Measurements from ENCODE around the gene PDCD2.

- no peak for TF ChIP-seq CTCF (optimal IDR thresholded peaks at IDR 0.05 in 1 of 3, IDR thresholded peaks at IDR 0.05 in 1 of 3, conservative IDR thresholded peaks at IDR 0.05 in 1 of 3; ENCODE audit: extremely low read depth in 1 of 3, insufficient read depth in 2 of 3, low read length in 3 of 3)
- TF ChIP-seq EZH2 (IDR thresholded peaks at IDR 0.05; ENCODE audit: low read length), result no peak
These were observed 21.3 kb upstream of the PDCD2 start for GRCh38 chr6:170605574-170606259.

All from keratinocyte (primary cell).